Thoracic aorta (tissue), 2 donors: ENCODE data around the gene IQSEC3. TPM values are rescaled to one million over a fixed set of nuclear protein-coding genes. Genes with fewer than 3 reads are reported as not detected.
"Not testable (repeated sequence)": the region's sequence is repeated elsewhere in the genome, so short reads cannot be mapped to it uniquely, and the experiment has no call there.

Experiments used
- ATAC-seq: fragments of 150-250 bp; one replicate; pipeline ENCODE4 v1.8.0; 2017; ENCODE audit warnings: low read depth; ENCODE audit not compliant: insufficient number of reproducible peaks, low FRiP score
- DNase-seq: peaks from one replicate; pipeline ENCODE4 v3.0.0-alpha.2; 2020; ENCODE audit warnings: low spot score
- H3K27ac ChIP-seq, 2 donors: fragments of 200-600 bp; sonication (generic); 1 replicate in 1 of 2; 2 replicates in 1 of 2; pipeline ENCODE4 v1.5.1; 2016; ENCODE audit warnings: mild to moderate bottlenecking in 2 of 2, moderate library complexity in 2 of 2
- H3K27me3 ChIP-seq: fragments of 200-600 bp; sonication (generic); replicated peaks from 2 replicates; pipeline ENCODE4 v1.6.0; 2016; ENCODE audit warnings: mild to moderate bottlenecking; ENCODE audit not compliant: insufficient read depth
- H3K36me3 ChIP-seq: fragments of 200-600 bp; sonication (generic); one replicate; pipeline ENCODE4 v1.5.1; 2016
- H3K4me1 ChIP-seq, 2 donors: fragments of 200-600 bp; sonication (generic); 1 replicate in 1 of 2; 2 replicates in 1 of 2; pipeline versions ENCODE4 v1.5.1 to v1.6.0; 2016; ENCODE audit warnings: low read depth in 2 of 2, mild to moderate bottlenecking in 1 of 2; ENCODE audit not compliant: control insufficient read depth in 1 of 2
- H3K4me3 ChIP-seq: fragments of 200-600 bp; sonication (generic); 2 replicates; pipeline ENCODE4 v1.5.1; 2016; ENCODE audit warnings: mild to moderate bottlenecking
- H3K9me3 ChIP-seq: fragments of 200-600 bp; sonication (generic); 2 replicates; pipeline ENCODE4 v1.5.1; 2016
- total RNA-seq, 2 donors: library from RNA; depleted of rRNA; stranded (reverse); fragments of >200 nt; gene quantifications; one replicate each; pipeline versions ENCODE4 v1.1.0 to v1.2.3, GENCODE V29; 2016
- TF ChIP-seq, protein P1 (sequence below): fragments of 200-600 bp; sonication (generic); IDR thresholded peaks from one replicate; pipeline ENCODE4 v1.5.1; 2019; ENCODE audit warnings: antibody characterized with exemption

IQSEC3 gene
- total RNA-seq, 2 donors from 2014 or later, result 1.1 to 1.3 TPM

DNA sequence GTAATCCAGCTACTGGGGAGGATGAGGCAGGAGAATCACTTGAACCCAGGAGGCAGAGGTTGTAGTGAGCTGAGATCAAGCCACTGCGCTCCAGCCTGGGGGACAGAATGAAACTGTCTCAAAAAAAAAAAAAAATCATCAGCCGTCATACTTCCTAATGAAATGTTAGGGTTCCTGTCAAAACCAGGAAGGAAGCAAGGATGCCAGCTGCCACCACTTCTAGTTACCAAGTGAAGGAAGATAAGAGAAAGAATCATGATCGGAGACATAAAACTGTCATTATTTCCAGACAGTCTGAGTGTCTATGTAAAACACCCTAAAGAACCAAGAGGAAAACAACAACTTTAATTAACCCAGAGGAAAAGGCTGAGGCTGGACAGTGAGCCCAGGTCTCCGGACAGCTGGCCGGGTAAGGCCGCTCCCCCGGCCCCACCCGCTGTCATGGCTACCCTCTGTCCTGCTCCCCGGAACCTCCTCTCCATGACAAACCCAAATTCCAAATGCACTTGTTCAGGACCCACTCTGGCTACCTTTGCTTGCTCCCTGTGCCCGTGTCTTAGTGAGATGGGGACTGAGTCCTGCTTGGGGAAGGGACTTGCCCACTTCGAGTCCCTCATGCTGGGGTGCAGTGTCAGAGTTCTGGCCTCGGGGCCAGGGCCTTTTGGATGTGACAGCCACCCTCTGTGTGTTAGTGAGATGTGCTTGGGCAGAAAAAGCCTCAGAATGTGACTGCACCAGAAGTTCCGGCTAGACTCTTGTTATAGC, 118.4 kb downstream of the IQSEC3 start:
- Histone ChIP-seq H3K27ac (no peak overlapping the region), H3K4me1 (peaks cover 4 to 9% of the 10 kb centered on the region in 2 donors), H3K4me3 (no peak overlapping the region), H3K36me3 (no peaks in the 10 kb centered on the region), H3K27me3 (no peaks in the 10 kb centered on the region), H3K9me3 (no peaks in the 10 kb centered on the region)
- TF ChIP-seq, protein P1, sequence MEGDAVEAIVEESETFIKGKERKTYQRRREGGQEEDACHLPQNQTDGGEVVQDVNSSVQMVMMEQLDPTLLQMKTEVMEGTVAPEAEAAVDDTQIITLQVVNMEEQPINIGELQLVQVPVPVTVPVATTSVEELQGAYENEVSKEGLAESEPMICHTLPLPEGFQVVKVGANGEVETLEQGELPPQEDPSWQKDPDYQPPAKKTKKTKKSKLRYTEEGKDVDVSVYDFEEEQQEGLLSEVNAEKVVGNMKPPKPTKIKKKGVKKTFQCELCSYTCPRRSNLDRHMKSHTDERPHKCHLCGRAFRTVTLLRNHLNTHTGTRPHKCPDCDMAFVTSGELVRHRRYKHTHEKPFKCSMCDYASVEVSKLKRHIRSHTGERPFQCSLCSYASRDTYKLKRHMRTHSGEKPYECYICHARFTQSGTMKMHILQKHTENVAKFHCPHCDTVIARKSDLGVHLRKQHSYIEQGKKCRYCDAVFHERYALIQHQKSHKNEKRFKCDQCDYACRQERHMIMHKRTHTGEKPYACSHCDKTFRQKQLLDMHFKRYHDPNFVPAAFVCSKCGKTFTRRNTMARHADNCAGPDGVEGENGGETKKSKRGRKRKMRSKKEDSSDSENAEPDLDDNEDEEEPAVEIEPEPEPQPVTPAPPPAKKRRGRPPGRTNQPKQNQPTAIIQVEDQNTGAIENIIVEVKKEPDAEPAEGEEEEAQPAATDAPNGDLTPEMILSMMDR, result no peak
- ATAC-seq (no peak), DNase-seq (no peak)

DNA sequence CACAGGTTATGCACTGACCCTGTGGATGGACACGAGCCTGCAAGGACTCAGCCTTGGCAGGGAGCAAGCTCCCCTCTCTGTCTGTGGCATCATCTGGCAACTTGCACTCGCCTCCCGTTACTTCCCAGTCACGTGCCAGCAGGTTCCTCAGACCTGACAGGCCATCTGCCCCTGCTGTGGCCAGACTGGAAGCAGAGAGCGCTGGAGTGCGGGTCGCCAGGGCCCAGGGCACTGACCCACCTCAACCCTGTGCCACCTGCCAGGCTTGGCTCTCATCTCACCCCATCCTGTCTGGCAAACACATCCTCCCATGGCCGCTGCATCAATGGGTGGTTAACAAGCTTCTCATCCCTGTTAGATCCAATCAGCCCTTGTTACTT, 119.0 kb downstream of the IQSEC3 start:
- Histone ChIP-seq H3K9me3 (no peaks in the 10 kb centered on the region), H3K27me3 (no peaks in the 10 kb centered on the region), H3K27ac (no peak overlapping the region), H3K4me3 (no peak overlapping the region), H3K4me1 (peaks cover 4 to 9% of the 10 kb centered on the region in 2 donors), H3K36me3 (no peaks in the 10 kb centered on the region)
- ATAC-seq, result no peak
- no peak for DNase-seq
- TF ChIP-seq, protein P1, result no peak

DNA sequence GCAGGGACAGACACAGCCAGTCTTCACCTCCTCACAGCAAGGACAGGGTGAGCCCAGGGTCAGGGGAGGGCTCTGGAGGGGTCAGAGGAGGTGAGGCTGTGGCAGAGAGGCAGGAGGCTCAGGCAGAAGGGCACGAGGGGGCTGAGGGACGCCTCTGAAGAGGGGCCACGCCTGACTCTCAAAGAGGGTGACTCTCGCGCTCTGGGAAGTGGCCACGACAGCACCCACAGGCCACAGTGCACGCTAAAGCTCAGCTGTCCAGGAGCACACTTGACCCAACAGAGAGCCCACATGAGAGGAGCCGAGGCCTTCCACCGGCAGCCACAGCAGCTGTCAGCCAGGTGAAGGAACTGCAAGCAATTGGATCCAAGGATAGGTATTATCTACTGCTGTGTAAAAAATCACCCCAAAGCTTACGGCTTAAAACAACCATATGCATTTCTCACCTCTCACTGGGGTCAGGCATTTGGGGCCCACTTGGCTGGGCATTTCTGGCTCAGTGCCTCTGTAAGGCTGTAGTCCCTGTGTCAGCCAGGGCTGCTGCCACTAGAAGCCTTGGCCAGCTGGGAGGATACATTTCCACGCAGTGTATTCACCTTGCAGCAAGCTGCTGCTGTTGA, 119.5 kb downstream of the IQSEC3 start:
- no peak overlapping the region for H3K27ac ChIP-seq
- no peak overlapping the region for H3K4me3 ChIP-seq
- peaks cover 4 to 9% of the 10 kb centered on the region in 2 donors for H3K4me1 ChIP-seq
- no peaks in the 10 kb centered on the region for H3K9me3 ChIP-seq
- no peaks in the 10 kb centered on the region for H3K27me3 ChIP-seq
- H3K36me3 ChIP-seq, result no peaks in the 10 kb centered on the region
- no peak for DNase-seq
- no peak for ATAC-seq
- TF ChIP-seq, protein P1, result no peak

DNA sequence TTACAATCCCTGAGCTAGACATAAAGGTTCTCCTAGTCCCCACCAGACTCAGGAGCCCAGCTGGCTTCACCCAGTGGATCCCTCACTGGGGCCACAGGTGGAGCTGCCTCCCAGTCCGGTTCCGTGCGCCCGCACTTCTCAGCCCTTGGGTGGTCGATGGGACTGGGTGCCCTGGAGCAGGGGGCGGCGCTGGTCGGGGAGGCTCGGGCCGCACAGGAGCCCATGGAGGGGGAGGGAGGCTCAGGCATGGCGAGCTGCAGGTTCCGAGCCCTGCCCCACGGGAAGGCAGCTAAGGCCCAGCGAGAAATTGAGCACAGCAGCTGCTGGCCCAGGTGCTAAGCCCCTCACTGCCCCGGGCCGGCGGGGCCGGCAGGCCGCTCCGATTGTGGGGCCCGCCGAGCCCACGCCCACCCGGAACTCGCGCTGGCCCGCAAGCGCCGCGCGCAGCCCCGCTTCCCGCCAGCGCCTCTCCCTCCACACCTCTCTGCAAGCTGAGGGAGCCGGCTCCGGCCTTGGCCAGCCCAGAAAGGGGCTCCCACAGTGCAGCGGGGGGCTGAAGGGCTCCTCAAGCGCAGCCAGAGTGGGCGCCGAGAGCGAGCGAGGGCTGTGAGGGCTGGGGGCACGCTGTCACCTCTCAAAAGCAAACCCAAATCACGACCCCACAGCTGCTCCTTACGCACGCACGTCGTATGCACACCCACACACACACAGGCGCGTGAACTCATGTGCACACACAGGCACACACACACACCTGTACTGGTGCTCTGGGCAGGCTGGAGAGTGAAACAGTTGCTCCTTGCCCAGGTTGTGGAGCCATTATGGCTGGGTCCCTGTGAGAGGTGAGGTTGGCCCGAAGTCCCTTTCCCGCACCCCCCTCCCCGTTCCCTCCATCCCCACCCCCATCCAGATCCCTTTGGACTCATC, 121.7 kb downstream of the IQSEC3 start:
- peak overlapping the region; percentile 71 for H3K4me3 ChIP-seq
- H3K9me3 ChIP-seq, H3K36me3 ChIP-seq, DNase-seq, ATAC-seq, H3K27ac ChIP-seq, H3K4me1 ChIP-seq, H3K27me3 ChIP-seq: not testable (repeated sequence)

DNA sequence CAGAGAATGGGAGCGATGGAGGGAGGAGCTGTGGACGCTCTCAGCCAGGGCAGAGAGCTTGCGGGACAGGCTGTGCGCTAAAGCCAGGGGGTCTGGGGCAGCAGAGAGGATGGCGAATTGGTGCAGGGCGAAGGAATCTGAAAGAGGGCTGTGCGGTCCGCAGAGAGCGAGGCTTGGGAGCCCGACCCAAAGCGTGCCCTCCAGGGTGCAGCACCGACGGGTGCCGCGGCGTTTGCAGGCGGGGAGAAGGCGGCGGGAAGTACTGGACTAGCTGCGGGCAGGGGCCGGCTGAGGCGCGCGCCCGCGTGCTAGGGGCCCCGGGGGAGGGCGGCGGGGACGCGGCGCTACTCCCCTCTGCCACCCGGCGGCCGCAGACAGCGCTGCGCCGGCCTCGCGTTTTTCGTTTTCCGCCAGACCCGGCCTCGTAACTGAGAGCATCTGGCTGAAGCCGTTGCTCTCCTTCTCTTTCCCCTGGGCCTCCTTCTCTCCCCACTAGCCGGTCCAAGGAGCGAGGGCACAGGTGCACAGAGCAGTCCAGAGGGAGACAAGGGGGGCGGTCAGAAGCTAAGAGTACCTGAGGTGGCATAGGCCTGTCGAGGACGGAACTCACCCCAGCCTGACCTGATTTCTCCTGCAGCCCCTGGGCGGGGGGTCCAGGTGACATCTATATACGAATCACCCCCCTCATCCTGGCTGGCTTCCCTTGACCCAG, 122.5 kb downstream of the IQSEC3 start:
- Histone ChIP-seq H3K27ac (no peak overlapping the region), H3K27me3 (no peaks in the 10 kb centered on the region), H3K4me3 (peak overlapping the region; percentile 71), H3K9me3 (no peaks in the 10 kb centered on the region), H3K4me1 (peaks cover 4 to 9% of the 10 kb centered on the region in 2 donors), H3K36me3 (no peaks in the 10 kb centered on the region)
- TF ChIP-seq, protein P1, result peak; percentile 63
- DNase-seq (no peak), ATAC-seq (no peak)
